ENCODE results near the gene STK35.

Gene STK35

DNA sequence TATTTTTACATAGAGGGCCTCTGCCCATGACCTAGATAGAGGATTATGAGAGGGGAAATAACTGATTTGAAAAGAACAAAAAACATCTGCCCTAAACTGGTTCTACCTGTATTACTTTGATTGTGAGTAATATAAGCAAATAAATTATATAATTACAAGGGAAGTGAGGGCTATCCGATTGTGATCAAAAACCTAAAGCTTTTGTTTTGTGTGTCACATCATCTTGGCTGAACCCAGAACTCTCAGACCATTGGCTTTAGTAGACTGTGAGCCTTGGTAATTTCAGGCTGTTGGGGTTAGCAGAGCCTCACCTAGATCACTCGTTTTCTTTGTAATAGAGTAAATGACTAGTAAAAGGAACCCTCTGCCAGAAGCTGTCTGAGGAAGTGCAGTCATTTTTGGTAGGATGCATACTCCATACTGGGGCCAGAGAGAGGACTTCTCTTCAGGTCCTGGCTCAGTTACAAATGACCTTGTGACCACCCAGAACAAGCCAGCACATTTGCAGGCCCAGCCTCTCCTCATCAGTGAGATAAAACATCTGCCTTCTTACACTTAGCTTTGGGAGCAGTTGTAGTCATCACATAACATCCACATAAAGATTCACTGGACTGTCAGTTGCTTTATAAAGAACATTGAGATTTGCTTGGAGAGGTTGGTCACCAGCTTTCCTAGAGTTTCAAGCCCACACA lies 13.5 kb downstream of the STK35 start:
- TF ChIP-seq CTCF (IDR thresholded peaks at IDR 0.05) = no peak

GRCh38 chr20:2116170-2116940 lies 14.7 kb downstream of the STK35 start:
- Histone ChIP-seq H3K36me3 (peaks cover 31% of the 10 kb centered on the region), H3K27me3 (no peaks in the 10 kb centered on the region), H3K27ac (no peak overlapping the region), H3K4me3 (ENCODE audit: low read depth in 1 of 2, low read length in 1 of 2) (no peak overlapping the region), H3K9me3 (no peaks in the 10 kb centered on the region), H3K4me1 (ENCODE audit: control insufficient read depth in 1 of 2, insufficient read depth in 1 of 2, low read depth in 1 of 2, low read length in 1 of 2) (no peaks in the 10 kb centered on the region)
- TF ChIP-seq CTCF (IDR thresholded peaks at IDR 0.05) = no peak

More for the DNA sequence above, 13.5 kb downstream of the STK35 start:
- no peak overlapping the region for H3K4me3 ChIP-seq (ENCODE audit: low read depth in 1 of 2, low read length in 1 of 2)
- no peak overlapping the region for H3K27ac ChIP-seq
- no peaks in the 10 kb centered on the region for H3K27me3 ChIP-seq
- H3K9me3 ChIP-seq = no peaks in the 10 kb centered on the region
- H3K36me3 ChIP-seq = peaks cover 34% of the 10 kb centered on the region
- H3K4me1 ChIP-seq (ENCODE audit: control insufficient read depth in 1 of 2, insufficient read depth in 1 of 2, low read depth in 1 of 2, low read length in 1 of 2) = no peaks in the 10 kb centered on the region

GRCh38 chr20:2118783-2119182 lies 17.2 kb downstream of the STK35 start:
- peak overlapping the region; percentile 3 for H3K27ac ChIP-seq
- TF ChIP-seq CTCF (IDR thresholded peaks at IDR 0.05) = no peak
- no peaks in the 10 kb centered on the region for H3K27me3 ChIP-seq
- H3K36me3 ChIP-seq = peaks cover 32% of the 10 kb centered on the region
- no peaks in the 10 kb centered on the region for H3K9me3 ChIP-seq
- no peaks in the 10 kb centered on the region for H3K4me1 ChIP-seq (ENCODE audit: control insufficient read depth in 1 of 2, insufficient read depth in 1 of 2, low read depth in 1 of 2, low read length in 1 of 2)
- H3K4me3 ChIP-seq (ENCODE audit: low read depth in 1 of 2, low read length in 1 of 2) = no peak overlapping the region

DNA sequence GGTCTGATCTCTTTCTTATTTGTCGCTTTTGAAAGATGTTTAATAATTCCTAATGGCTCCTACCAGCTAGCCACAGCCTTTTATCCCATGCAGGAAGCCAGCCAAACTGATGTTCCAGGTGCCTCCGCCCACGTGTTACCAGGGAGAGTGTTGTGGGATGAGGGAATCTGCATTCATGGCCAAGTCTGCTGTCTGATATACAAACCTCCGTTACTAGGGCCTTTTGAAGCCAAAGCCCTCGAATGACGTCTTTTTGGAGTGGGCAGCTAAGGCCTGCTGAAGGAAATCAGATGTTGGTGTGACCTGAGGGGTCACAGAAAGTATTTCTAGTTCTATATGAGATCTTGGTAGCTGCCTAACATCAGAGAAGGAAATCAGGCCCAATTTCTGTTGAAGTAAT lies 21.3 kb downstream of the STK35 start:
- Histone ChIP-seq H3K4me3 (ENCODE audit: low read depth in 1 of 2, low read length in 1 of 2) (no peak overlapping the region), H3K9me3 (no peaks in the 10 kb centered on the region), H3K4me1 (ENCODE audit: control insufficient read depth in 1 of 2, insufficient read depth in 1 of 2, low read depth in 1 of 2, low read length in 1 of 2) (no peaks in the 10 kb centered on the region), H3K27me3 (no peaks in the 10 kb centered on the region), H3K27ac (no peak overlapping the region), H3K36me3 (peaks cover 29% of the 10 kb centered on the region)
- TF ChIP-seq CTCF (IDR thresholded peaks at IDR 0.05) = no peak

DNA sequence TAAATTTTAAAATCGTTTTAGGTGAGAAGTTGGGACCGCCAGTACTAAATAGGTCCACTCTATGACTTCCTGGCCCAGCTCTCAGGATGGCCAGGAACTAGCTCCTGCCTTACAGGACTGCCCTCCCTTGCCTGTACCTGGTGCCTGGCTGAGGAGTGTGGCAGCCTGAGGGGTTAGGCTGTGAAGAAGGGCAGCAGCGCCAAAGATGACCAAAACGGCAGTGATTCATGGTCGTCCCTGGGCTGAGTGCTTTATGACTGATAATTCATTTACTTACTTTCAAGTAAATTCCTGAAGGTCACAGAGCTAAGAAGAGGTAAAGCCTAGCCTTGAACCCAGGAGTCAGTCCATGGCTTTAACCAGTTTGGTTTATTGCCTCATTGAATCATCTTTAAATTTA lies 22.1 kb downstream of the STK35 start:
- no peak for TF ChIP-seq CTCF (IDR thresholded peaks at IDR 0.05)
- Histone ChIP-seq H3K36me3 (peaks cover 33% of the 10 kb centered on the region), H3K4me1 (ENCODE audit: control insufficient read depth in 1 of 2, insufficient read depth in 1 of 2, low read depth in 1 of 2, low read length in 1 of 2) (no peaks in the 10 kb centered on the region), H3K4me3 (ENCODE audit: low read depth in 1 of 2, low read length in 1 of 2) (no peak overlapping the region), H3K27me3 (no peaks in the 10 kb centered on the region), H3K9me3 (no peaks in the 10 kb centered on the region), H3K27ac (no peak overlapping the region)
